ENCODE data around the gene NCBP3.
"Not testable (repeated sequence)": the region's sequence is repeated elsewhere in the genome, so short reads cannot be mapped to it uniquely, and the experiment has no call there.

NCBP3 gene

GRCh38 chr17:3809135-3809534, 36.9 kb downstream of the NCBP3 start:
- DNase-seq: no peak

- DNase-seq: no peak
Measured at GRCh38 chr17:3808701-3809100, 37.3 kb downstream of the NCBP3 start.

GRCh38 chr17:3805581-3805980, 40.5 kb downstream of the NCBP3 start:
- DNase-seq: no peak

- no peak for DNase-seq
Measured at GRCh38 chr17:3804503-3804931, 41.5 kb downstream of the NCBP3 start.

GRCh38 chr17:3803308-3803640, 42.8 kb downstream of the NCBP3 start:
- no peak for DNase-seq

GRCh38 chr17:3802461-3803307, 43.4 kb downstream of the NCBP3 start:
- DNase-seq: no peak

- DNase-seq: no peak
Measured at GRCh38 chr17:3801792-3802191, 44.3 kb downstream of the NCBP3 start.

GRCh38 chr17:3801347-3801746, 44.7 kb downstream of the NCBP3 start:
- DNase-seq: no peak

GRCh38 chr17:3800362-3801271, 45.4 kb downstream of the NCBP3 start, which contains the start of gene ITGAE:
Gene ITGAE, minus strand, starts transcription at chr17:3801188. Its CDS starts 44 bp downstream, at chr17:3801144.
- DNase-seq: no peak

- DNase-seq: no peak
Measured at GRCh38 chr17:3799181-3799945, 46.7 kb downstream of the NCBP3 start.

GRCh38 chr17:3798273-3799180, 47.5 kb downstream of the NCBP3 start:
- no peak for DNase-seq

GRCh38 chr17:3796822-3797170, 49.2 kb downstream of the NCBP3 start:
- DNase-seq: no peak

- DNase-seq: no peak
Measured at GRCh38 chr17:3796110-3796821, 49.8 kb downstream of the NCBP3 start.

- no peak for DNase-seq
Measured at GRCh38 chr17:3795390-3796102, 50.5 kb downstream of the NCBP3 start.

- DNase-seq: no peak
Measured at GRCh38 chr17:3794557-3795389, 51.3 kb downstream of the NCBP3 start.

GRCh38 chr17:3794152-3794551, 51.9 kb downstream of the NCBP3 start:
- DNase-seq: not testable (repeated sequence)

GRCh38 chr17:3793258-3793657, 52.8 kb downstream of the NCBP3 start:
- DNase-seq: not testable (repeated sequence)

GRCh38 chr17:3792481-3792880, 53.6 kb downstream of the NCBP3 start:
- DNase-seq: no peak

GRCh38 chr17:3788200-3788599, 57.8 kb downstream of the NCBP3 start:
- no peak for DNase-seq

GRCh38 chr17:3785323-3785722, 60.7 kb downstream of the NCBP3 start:
- DNase-seq: not testable (repeated sequence)
